GM21528 (cell line): ENCODE measurements around the gene MGRN1.

Source experiments
- ATAC-seq: cut with Tn5 transposase; IDR thresholded peaks from one replicate; pipeline ENCODE4 v1.9.1; 2021; ENCODE audit warnings: mild to moderate bottlenecking, moderate library complexity; ENCODE audit not compliant: unreplicated experiment, low FRiP score

The MGRN1 gene

DNA sequence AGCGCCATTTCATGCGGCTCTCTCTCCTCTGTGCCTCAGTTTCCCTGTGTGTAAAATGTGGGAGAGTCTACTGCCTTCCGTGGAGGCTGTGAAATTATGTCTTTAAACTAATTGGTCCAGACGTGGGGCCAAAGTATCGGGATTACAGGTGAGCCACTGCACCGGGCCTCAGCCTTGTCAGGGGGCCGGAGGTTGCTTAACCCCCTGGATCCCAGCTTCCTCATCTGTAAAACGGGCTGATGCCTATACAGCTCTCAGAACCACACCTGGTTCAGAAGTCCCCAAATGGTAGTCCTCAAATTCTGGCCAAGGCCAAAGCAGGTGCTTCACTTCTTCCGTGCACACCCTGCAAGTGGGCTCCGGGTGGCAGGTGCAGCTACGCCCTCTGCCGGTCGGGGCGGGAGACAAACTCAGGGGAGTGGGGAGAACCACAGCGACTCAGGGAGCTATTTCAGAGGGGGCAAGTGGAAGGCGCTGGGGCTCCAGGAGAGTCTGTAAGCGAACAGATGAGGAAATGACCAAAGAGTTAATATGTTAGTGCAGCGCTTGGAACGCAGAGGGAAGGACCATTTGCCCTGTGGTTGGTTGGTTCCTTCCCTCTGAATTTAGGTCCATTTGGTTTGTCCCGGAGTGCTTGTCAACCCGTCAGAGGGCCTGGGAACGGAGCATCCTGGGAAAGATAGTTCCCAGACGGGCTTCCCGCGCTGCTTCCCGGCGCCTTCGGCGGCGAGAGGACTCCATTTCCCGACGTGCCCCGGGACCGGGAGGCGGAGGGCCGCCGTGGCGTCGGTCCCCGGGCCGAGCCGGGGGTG is at the start of gene MGRN1:
MGRN1 (plus strand) TSS at position 812 of the 812 bp plus-strand sequence. CDS start 135 bp downstream, outside the sequence.
- peak; percentile 74 for ATAC-seq

DNA sequence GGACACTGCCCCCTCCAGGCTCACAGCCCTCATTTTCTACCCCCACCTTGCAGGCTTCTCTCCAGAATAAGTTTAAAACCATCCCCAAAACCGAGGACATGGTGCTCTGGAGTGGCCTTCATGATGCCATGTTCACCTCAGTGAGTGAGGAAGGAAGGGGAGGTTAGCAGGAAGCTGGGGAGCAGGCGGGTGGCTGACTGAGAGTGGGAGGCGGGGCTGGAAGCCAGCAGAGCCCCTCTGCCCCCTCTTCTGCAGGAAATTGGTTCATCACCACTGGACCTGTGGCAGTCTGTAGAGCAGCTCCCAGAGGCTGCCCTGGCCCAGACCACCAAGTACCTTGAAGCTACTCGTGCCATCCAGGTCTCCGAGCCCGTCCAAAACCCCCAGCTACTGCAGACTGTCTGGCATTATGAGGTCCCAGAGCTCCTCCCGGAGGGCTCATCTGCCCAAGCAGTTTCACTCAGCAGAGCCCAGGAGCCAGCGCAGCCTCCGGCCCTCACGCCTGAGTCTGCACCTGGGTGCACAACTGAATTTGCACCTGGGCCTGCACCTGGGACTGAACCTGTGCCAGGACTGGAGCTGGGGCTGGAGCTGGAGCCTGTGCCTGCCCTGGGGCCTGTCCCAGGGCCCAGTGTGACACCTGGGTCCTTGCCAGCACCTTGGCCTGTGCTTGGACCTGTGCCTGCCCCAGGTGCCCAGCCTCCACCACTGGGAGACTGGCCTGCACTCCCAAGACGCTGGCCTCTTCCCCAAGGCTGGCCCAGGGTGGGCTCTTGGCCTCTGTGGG is 49.5 kb upstream of the MGRN1 start:
- ATAC-seq = no peak

DNA sequence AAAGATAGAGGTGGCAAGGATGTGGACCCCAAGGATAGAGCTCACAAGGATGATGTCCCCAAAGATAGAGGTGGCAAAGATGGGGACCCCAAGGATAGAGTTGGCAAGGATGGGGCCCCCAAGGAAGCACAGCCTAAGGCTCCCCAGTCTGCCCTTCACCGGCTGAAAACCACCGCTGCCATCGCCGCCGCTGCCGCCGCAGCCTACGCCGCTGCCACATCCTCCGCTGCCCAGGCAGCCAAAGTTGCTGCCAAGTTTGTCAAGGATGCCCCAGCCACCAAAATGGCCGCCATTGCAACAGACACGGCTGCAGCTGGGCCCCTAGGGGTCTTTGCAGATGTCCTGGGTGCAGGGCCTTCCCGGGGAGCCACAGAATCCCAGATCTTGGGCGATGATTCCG is 48.6 kb upstream of the MGRN1 start:
- ATAC-seq = no peak

- no peak for ATAC-seq
Measured at GRCh38 chr16:4578961-4579530, 45.6 kb upstream of the MGRN1 start.

- no peak for ATAC-seq
Measured at GRCh38 chr16:4580250-4580649, 44.4 kb upstream of the MGRN1 start.

DNA sequence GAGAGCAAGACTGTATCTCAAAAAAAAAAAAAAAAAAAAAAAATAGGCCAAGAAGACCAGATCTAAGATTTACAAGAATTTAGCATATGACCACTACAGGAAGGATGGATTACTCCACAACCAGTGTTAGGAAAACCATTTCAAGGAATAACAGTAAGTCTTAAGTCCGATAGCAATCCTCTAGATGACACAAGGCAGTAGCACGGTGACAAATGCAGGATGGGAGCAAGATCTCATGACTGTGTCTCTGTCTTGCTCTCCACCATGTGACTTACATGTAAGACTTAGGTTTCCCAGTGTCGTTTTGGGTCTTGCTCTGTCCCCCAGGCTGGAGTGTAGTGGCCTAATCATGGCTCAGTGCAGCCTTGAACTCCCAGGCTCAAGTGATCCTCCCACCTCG is 40.7 kb upstream of the MGRN1 start:
- ATAC-seq = no peak

GRCh38 chr16:4586291-4586690 is 38.3 kb upstream of the MGRN1 start:
- no peak for ATAC-seq

GRCh38 chr16:4588386-4588785 is 36.2 kb upstream of the MGRN1 start:
- ATAC-seq = no peak

DNA sequence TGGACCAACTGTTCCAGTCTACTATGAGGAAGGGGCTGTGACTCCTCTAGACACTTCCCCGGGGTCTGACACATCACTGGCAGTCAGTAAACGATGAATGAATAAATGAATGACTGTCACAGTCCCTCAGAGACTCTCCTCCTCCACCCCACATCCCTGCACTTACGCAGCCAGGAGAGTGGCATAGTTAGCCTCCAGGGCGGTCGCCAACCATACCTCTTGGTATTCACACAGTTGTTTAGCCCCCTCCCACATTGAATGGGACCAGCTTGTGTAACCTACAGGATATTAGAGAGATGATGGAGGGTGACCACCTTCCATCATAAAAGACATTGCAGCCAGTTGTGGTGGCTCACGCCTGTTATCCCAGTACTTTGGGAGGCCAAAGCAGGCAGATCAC is 35.7 kb upstream of the MGRN1 start:
- ATAC-seq = no peak

- no peak for ATAC-seq
Measured at GRCh38 chr16:4591191-4591590, 33.4 kb upstream of the MGRN1 start.

- ATAC-seq = no peak
Measured at GRCh38 chr16:4591706-4592470, 32.7 kb upstream of the MGRN1 start.

DNA sequence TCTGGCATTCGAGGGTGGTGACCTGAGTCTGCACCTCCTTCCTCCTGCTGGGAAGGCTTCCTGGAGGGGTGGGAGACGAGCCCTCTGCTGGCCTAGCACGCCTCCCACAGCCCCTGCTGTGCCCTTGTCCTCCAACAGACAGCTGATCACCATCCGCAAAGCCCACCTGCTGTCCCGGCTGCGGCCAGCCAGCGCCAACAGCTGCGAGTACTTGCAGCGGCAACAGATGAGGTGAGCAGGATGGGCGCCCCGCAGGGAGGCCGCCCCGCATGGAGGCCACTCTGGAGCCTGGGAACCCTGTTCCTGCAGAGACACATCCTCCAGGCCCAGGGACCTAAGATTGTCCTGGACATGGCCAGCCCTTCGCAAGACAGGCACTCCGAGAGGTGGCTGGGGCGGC is 31.5 kb upstream of the MGRN1 start:
- no peak for ATAC-seq

- ATAC-seq = no peak
Measured at GRCh38 chr16:4594433-4595410, 29.9 kb upstream of the MGRN1 start.

GRCh38 chr16:4597174-4597573 is 27.5 kb upstream of the MGRN1 start:
- no peak for ATAC-seq

DNA sequence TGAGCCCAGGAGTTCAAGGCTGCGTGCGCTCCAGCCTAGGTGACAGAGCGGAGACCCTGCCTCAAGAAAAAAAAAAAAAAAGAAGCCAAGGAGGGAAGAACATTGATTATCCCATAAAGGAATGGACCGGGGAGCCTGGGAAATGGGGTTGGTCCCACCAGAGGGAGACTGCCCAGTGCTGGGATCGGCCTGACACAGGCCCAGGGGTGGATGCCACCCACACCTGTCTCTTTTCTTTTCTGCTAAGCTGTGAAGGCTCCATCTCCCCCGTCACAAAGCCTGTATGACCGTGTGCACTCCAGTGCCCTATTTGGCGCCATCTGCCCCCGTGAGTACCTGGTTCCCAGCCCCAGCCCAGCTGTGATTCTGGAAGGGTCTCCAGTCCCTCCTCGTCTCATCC is 25.6 kb upstream of the MGRN1 start:
- no peak for ATAC-seq

DNA sequence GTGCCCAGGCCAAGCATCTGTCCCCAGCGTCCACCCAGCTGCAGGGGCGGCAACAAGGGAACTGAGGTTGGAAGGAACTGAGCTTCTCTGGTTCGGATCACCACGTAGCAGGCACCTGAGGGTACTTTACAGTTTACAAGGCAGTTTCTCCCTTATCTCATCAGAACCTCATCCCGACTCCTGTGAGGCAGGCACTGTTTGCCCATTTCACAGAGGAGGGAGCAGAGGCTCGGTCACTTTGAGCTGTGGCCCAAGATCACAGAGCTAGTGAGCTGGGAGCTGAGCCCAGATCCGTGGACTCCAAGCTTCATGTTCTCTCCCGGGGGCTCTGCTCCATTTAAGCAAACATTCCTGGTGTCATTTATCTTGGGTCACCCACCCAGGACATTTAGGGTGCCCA is 25.1 kb upstream of the MGRN1 start:
- ATAC-seq = no peak

GRCh38 chr16:4601036-4601863 is 23.4 kb upstream of the MGRN1 start:
- no peak for ATAC-seq

GRCh38 chr16:4601864-4602186 is 22.8 kb upstream of the MGRN1 start:
- no peak for ATAC-seq

DNA sequence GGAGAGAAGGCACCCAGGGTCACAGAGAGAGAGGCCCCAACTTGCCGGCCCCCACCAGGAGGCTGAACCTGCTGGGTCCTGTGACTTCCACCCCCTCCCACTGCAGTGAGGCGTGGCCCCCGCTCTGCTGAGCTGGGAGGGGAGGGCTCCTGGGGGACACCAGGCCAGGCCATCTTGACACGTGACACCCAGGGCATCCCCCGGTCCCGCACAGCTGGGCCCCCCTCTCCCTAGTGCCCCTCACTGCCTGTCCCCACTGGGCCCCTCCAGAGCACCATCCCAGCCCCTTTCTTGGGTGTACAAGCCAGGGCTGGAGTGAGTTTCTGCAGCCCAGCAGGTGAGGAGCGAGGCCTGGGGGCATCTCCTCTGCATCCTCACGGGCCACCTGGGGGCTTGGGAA is 22.3 kb upstream of the MGRN1 start:
- no peak for ATAC-seq
